ENCODE measurements around the gene PRRG4.

- TF ChIP-seq CTCF (conservative IDR thresholded peaks at IDR 0.05; ENCODE audit: low read depth in 2 of 2) (no peak), POLR2AphosphoS5 (IDR thresholded peaks at IDR 0.05; ENCODE audit: low read depth) (no peak), CREB1 (CRISPR knock-in tag; IDR thresholded peaks at IDR 0.05; ENCODE audit: low read depth) (no peak), ZNF462 (CRISPR knock-in tag; IDR thresholded peaks at IDR 0.05) (no peak), STAT1 (IDR thresholded peaks at IDR 0.05; ENCODE audit: unreplicated experiment) (no peak), EZH2 (IDR thresholded peaks at IDR 0.05; ENCODE audit: low read depth, unreplicated experiment) (no peak)
Measured at GRCh38 chr11:32821917-32822560, 7.7 kb upstream of the PRRG4 start.
